GM12878 (cell line): ENCODE data around the gene CCDC91.

Source experiments
- ASH2L ChIP-seq: fragments of 300-600, 200-600 bp; sonication (generic); IDR thresholded peaks from 2 replicates; pipeline ENCODE4 v1.6.1; 2017; ENCODE audit warnings: low read depth, mild to moderate bottlenecking, borderline replicate concordance
- CTCF ChIP-seq, 3 experiments: IDR thresholded peaks in 2 of 3; conservative IDR thresholded peaks in 1 of 3; 2 replicates each; pipeline ENCODE4 v1.5.1; 2011; ENCODE audit warnings: low read depth in 3 of 3, low read length in 3 of 3, mild to moderate bottlenecking in 3 of 3, control low read depth in 2 of 3, moderate library complexity in 2 of 3, inconsistent platforms in 1 of 3, mixed read lengths in 1 of 3; ENCODE audit not compliant: control insufficient read depth in 2 of 3, insufficient read depth in 1 of 3; ENCODE audit errors: extremely low read depth in 1 of 3
- EGR1 ChIP-seq, 2 experiments: IDR thresholded peaks; 1 replicate in 1 of 2; 2 replicates in 1 of 2; pipeline ENCODE4 v1.6.1; 2011 to 2012; ENCODE audit warnings: low read depth in 2 of 2, low read length in 2 of 2, borderline replicate concordance in 1 of 2, mild to moderate bottlenecking in 1 of 2, moderate library complexity in 1 of 2
- GABPA ChIP-seq: IDR thresholded peaks from 2 replicates; pipeline ENCODE4 v1.6.1; 2014; ENCODE audit warnings: antibody characterized with exemption, low read depth, mild to moderate bottlenecking, inconsistent platforms
- JUNB ChIP-seq: IDR thresholded peaks from 2 replicates; pipeline ENCODE4 v1.6.1; 2016; ENCODE audit warnings: antibody characterized with exemption, mild to moderate bottlenecking
- NFIC ChIP-seq: IDR thresholded peaks from 2 replicates; pipeline ENCODE4 v1.6.1; 2012; ENCODE audit warnings: low read depth, mild to moderate bottlenecking, inconsistent platforms, low read length, moderate library complexity
- REST ChIP-seq: IDR thresholded peaks from 2 replicates; pipeline ENCODE4 v1.6.1; 2012; ENCODE audit warnings: mild to moderate bottlenecking, low read depth, low read length
- TCF12 ChIP-seq: IDR thresholded peaks from 2 replicates; pipeline ENCODE4 v1.6.1; 2011; ENCODE audit warnings: low read depth, mild to moderate bottlenecking, low read length
- TCF7 ChIP-seq: IDR thresholded peaks from 2 replicates; pipeline ENCODE4 v1.6.1; 2014; ENCODE audit warnings: antibody characterized with exemption, borderline replicate concordance
- USF2 ChIP-seq: IDR thresholded peaks from 2 replicates; pipeline ENCODE4 v1.6.1; 2011; ENCODE audit warnings: low read depth, low read length, improper control_type of control experiment, borderline replicate concordance

- TF ChIP-seq REST: no peak
- TF ChIP-seq NFIC: no peak
- no peak for TF ChIP-seq TCF12
- no peak for TF ChIP-seq EGR1 (IDR thresholded peaks at IDR 0.05; ENCODE audit: borderline replicate concordance in 1 of 2, low read depth in 2 of 2, low read length in 2 of 2)
- no peak for TF ChIP-seq CTCF (IDR thresholded peaks at IDR 0.05 in 2 of 3, conservative IDR thresholded peaks at IDR 0.05 in 1 of 3; ENCODE audit: control insufficient read depth in 2 of 3, extremely low read depth in 1 of 3, insufficient read depth in 1 of 3, low read depth in 3 of 3, low read length in 3 of 3)
- no peak for TF ChIP-seq GABPA
- TF ChIP-seq TCF7: no peak
- no peak for TF ChIP-seq JUNB
- TF ChIP-seq USF2: no peak
- no peak for TF ChIP-seq ASH2L
Measured at GRCh38 chr12:28215021-28215420, 24.8 kb downstream of the CCDC91 start.
